Muscle layer of colon (tissue), 2 donors: ENCODE results near the gene HLA-A.
"Not testable (repeated sequence)": the region's sequence is repeated elsewhere in the genome, so short reads cannot be mapped to it uniquely, and the experiment has no call there.

Experiments used
- H3K27ac ChIP-seq: one replicate; pipeline ENCODE4 v1.7.0; 2013; ENCODE audit warnings: low read depth, mild to moderate bottlenecking, low read length, moderate library complexity
- H3K27me3 ChIP-seq, 2 donors: one replicate each; pipeline ENCODE4 v1.7.0; 2013; ENCODE audit warnings: low read length in 2 of 2, mild to moderate bottlenecking in 2 of 2; ENCODE audit not compliant: insufficient read depth in 2 of 2, control insufficient read depth in 1 of 2
- H3K36me3 ChIP-seq: one replicate; pipeline ENCODE4 v1.7.0; 2013; ENCODE audit warnings: mild to moderate bottlenecking, low read length; ENCODE audit not compliant: insufficient read depth
- H3K4me1 ChIP-seq: one replicate; pipeline ENCODE4 v1.7.0; 2013; ENCODE audit warnings: mild to moderate bottlenecking, low read length; ENCODE audit not compliant: insufficient read depth
- H3K4me3 ChIP-seq, 2 donors: one replicate each; pipeline ENCODE4 v1.7.0; 2013; ENCODE audit warnings: low read length in 2 of 2, low read depth in 1 of 2, mild to moderate bottlenecking in 1 of 2, moderate library complexity in 1 of 2
- H3K9ac ChIP-seq: one replicate; pipeline ENCODE4 v1.7.0; 2013; ENCODE audit warnings: low read length
- H3K9me3 ChIP-seq: one replicate; pipeline ENCODE4 v1.7.0; 2013; ENCODE audit warnings: mild to moderate bottlenecking, low read length
- donor health status: abdominal sarcoma.
- donor health status: Adenocarcinoma of cecum.

Gene HLA-A

GRCh38 chr6:29977425-29977727 lies 35.0 kb downstream of the HLA-A start:
- H3K4me1 ChIP-seq, result peaks cover 15% of the 10 kb centered on the region
- peak overlapping the region in 1 of 2 donors; percentile 49 for H3K4me3 ChIP-seq
- H3K36me3 ChIP-seq, result no peaks in the 10 kb centered on the region
- no peaks in the 10 kb centered on the region for H3K27me3 ChIP-seq
- no peaks in the 10 kb centered on the region for H3K9me3 ChIP-seq
- H3K27ac ChIP-seq, result peak overlapping the region; percentile 42
- H3K9ac ChIP-seq, result peak overlapping the region; percentile 87

- H3K4me1 ChIP-seq, result peaks cover 15% of the 10 kb centered on the region
- H3K27me3 ChIP-seq, H3K9me3 ChIP-seq: not testable (repeated sequence)
These were observed 37.7 kb downstream of the HLA-A start for GRCh38 chr6:29980013-29980412.

GRCh38 chr6:29980511-29980910 lies 38.2 kb downstream of the HLA-A start:
- no peaks in the 10 kb centered on the region for H3K36me3 ChIP-seq
- peaks cover 14% of the 10 kb centered on the region for H3K4me1 ChIP-seq
- H3K27ac ChIP-seq, result no peak overlapping the region
- H3K9me3 ChIP-seq, result no peaks in the 10 kb centered on the region
- H3K27me3 ChIP-seq, result no peaks in the 10 kb centered on the region
- H3K9ac ChIP-seq, result no peak overlapping the region
- no peak overlapping the region for H3K4me3 ChIP-seq

More at GRCh38 chr6:29980013-29980412, 37.7 kb downstream of the HLA-A start:
- H3K27ac ChIP-seq, H3K4me3 ChIP-seq, H3K9ac ChIP-seq, H3K36me3 ChIP-seq: not testable (repeated sequence)

- Histone ChIP-seq H3K9ac (no peak overlapping the region), H3K27ac (no peak overlapping the region), H3K27me3 (no peaks in the 10 kb centered on the region), H3K9me3 (no peaks in the 10 kb centered on the region), H3K36me3 (no peaks in the 10 kb centered on the region), H3K4me1 (peaks cover 6% of the 10 kb centered on the region), H3K4me3 (no peak overlapping the region)
These were observed 39.0 kb downstream of the HLA-A start for GRCh38 chr6:29981211-29981812.

GRCh38 chr6:29982097-29982496 lies 39.8 kb downstream of the HLA-A start:
- Histone ChIP-seq H3K9ac (no peak overlapping the region), H3K9me3 (no peaks in the 10 kb centered on the region), H3K36me3 (no peaks in the 10 kb centered on the region), H3K4me3 (no peak overlapping the region), H3K27me3 (no peaks in the 10 kb centered on the region), H3K4me1 (peaks cover 5% of the 10 kb centered on the region), H3K27ac (no peak overlapping the region)

GRCh38 chr6:29984232-29984631 lies 41.9 kb downstream of the HLA-A start:
- H3K4me3 ChIP-seq, result no peak overlapping the region

GRCh38 chr6:29984992-29985391 lies 42.7 kb downstream of the HLA-A start:
- Histone ChIP-seq H3K27me3 (no peaks in the 10 kb centered on the region), H3K27ac (no peak overlapping the region), H3K36me3 (no peaks in the 10 kb centered on the region), H3K9me3 (no peaks in the 10 kb centered on the region), H3K4me1 (no peaks in the 10 kb centered on the region), H3K4me3 (no peak overlapping the region), H3K9ac (no peak overlapping the region)

More at GRCh38 chr6:29984232-29984631, 41.9 kb downstream of the HLA-A start:
- no peaks in the 10 kb centered on the region for H3K36me3 ChIP-seq
- no peaks in the 10 kb centered on the region for H3K9me3 ChIP-seq
- no peak overlapping the region for H3K9ac ChIP-seq
- no peaks in the 10 kb centered on the region for H3K4me1 ChIP-seq
- no peak overlapping the region for H3K27ac ChIP-seq
- no peaks in the 10 kb centered on the region for H3K27me3 ChIP-seq

- H3K9me3 ChIP-seq, result no peaks in the 10 kb centered on the region
- no peak overlapping the region for H3K4me3 ChIP-seq
- H3K36me3 ChIP-seq, result no peaks in the 10 kb centered on the region
- no peak overlapping the region for H3K27ac ChIP-seq
- H3K27me3 ChIP-seq, result no peaks in the 10 kb centered on the region
- no peaks in the 10 kb centered on the region for H3K4me1 ChIP-seq
- H3K9ac ChIP-seq, result no peak overlapping the region
These were observed 43.9 kb downstream of the HLA-A start for GRCh38 chr6:29986179-29986781.

- Histone ChIP-seq H3K9ac (no peak overlapping the region), H3K36me3 (no peaks in the 10 kb centered on the region), H3K9me3 (no peaks in the 10 kb centered on the region), H3K4me1 (no peaks in the 10 kb centered on the region), H3K27me3 (no peaks in the 10 kb centered on the region), H3K4me3 (no peak overlapping the region), H3K27ac (no peak overlapping the region)
These were observed 46.9 kb downstream of the HLA-A start for GRCh38 chr6:29989211-29989610.

GRCh38 chr6:29990931-29991330 lies 48.6 kb downstream of the HLA-A start:
- no peak overlapping the region for H3K9ac ChIP-seq
- H3K27ac ChIP-seq, result no peak overlapping the region
- no peaks in the 10 kb centered on the region for H3K9me3 ChIP-seq
- no peak overlapping the region for H3K4me3 ChIP-seq
- no peaks in the 10 kb centered on the region for H3K4me1 ChIP-seq
- H3K36me3 ChIP-seq, result no peaks in the 10 kb centered on the region
- no peaks in the 10 kb centered on the region for H3K27me3 ChIP-seq

GRCh38 chr6:29992807-29993206 lies 50.5 kb downstream of the HLA-A start:
- Histone ChIP-seq H3K36me3 (no peaks in the 10 kb centered on the region), H3K27ac (no peak overlapping the region), H3K9ac (no peak overlapping the region), H3K4me1 (no peaks in the 10 kb centered on the region), H3K4me3 (no peak overlapping the region), H3K27me3 (no peaks in the 10 kb centered on the region), H3K9me3 (no peaks in the 10 kb centered on the region)

- Histone ChIP-seq H3K9ac (no peak overlapping the region), H3K27ac (no peak overlapping the region), H3K36me3 (no peaks in the 10 kb centered on the region), H3K9me3 (no peaks in the 10 kb centered on the region), H3K4me1 (no peaks in the 10 kb centered on the region), H3K4me3 (no peak overlapping the region), H3K27me3 (no peaks in the 10 kb centered on the region)
These were observed 52.5 kb downstream of the HLA-A start for GRCh38 chr6:29994826-29995225.
